Measurements from ENCODE around the gene PTTG1IP.

DNA sequence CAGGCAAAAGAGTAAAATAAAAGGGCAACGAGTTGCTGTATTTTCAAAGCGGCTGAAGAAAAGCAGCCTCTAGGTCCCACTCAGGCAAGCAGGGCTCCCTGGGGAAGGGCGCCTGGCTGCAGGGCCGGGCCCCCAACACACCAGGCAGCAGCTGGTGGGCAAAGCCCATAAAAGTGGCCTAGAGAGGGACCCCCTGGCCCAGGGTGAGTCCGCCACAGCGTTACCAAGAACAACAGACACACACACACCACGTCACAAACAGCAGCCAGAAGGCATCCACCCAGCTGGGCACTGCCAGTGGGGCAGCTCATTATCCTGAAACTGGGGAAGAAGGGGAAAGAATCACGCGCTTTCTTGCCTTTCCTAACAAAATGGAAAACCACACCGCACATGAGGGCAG, 60.3 kb downstream of the PTTG1IP start:
- TF ChIP-seq, protein P1, sequence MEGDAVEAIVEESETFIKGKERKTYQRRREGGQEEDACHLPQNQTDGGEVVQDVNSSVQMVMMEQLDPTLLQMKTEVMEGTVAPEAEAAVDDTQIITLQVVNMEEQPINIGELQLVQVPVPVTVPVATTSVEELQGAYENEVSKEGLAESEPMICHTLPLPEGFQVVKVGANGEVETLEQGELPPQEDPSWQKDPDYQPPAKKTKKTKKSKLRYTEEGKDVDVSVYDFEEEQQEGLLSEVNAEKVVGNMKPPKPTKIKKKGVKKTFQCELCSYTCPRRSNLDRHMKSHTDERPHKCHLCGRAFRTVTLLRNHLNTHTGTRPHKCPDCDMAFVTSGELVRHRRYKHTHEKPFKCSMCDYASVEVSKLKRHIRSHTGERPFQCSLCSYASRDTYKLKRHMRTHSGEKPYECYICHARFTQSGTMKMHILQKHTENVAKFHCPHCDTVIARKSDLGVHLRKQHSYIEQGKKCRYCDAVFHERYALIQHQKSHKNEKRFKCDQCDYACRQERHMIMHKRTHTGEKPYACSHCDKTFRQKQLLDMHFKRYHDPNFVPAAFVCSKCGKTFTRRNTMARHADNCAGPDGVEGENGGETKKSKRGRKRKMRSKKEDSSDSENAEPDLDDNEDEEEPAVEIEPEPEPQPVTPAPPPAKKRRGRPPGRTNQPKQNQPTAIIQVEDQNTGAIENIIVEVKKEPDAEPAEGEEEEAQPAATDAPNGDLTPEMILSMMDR (IDR thresholded peaks at IDR 0.05): no peak
- TF ChIP-seq POLR2A (IDR thresholded peaks at IDR 0.05): no peak

All from prostate gland (tissue), 2 donors.